IgD-negative memory B cell (primary cell): Measurements from ENCODE around the gene AAR2. TPM values are rescaled to one million over a fixed set of nuclear protein-coding genes. Genes with fewer than 3 reads are reported as not detected.

Experiments
- H3K27ac Mint-ChIP-seq, 3 donors: one replicate each; pipeline ENCODE4 v1.8.0; 2020 to 2022; ENCODE audit warnings: mild to moderate bottlenecking in 3 of 3, mixed read lengths in 3 of 3, moderate library complexity in 1 of 3
- H3K27me3 Mint-ChIP-seq: one replicate; pipeline ENCODE4 v1.8.0; 2021; ENCODE audit warnings: mixed read lengths
- H3K36me3 Mint-ChIP-seq: one replicate; pipeline ENCODE4 v1.8.0; 2020; ENCODE audit warnings: mild to moderate bottlenecking, mixed read lengths
- H3K4me1 Mint-ChIP-seq, 3 donors: one replicate each; pipeline ENCODE4 v1.8.0; 2020 to 2022; ENCODE audit warnings: mixed read lengths in 3 of 3, mild to moderate bottlenecking in 1 of 3
- H3K4me3 Mint-ChIP-seq, 4 donors: one replicate each; pipeline ENCODE4 v1.8.0; 2020 to 2022; ENCODE audit warnings: mild to moderate bottlenecking in 4 of 4, mixed read lengths in 4 of 4, moderate library complexity in 3 of 4
- H3K9me3 Mint-ChIP-seq, 3 donors: one replicate each; pipeline ENCODE4 v1.8.0; 2020 to 2021; ENCODE audit warnings: mixed read lengths in 3 of 3, mild to moderate bottlenecking in 1 of 3
- polyA plus RNA-seq: library from polyadenylated mRNA; unstranded; fragments of 300-500 nt; fragmentation: Illumina TruSeq; gene quantifications from one replicate; pipeline ENCODE4 v1.2.3, GENCODE V29; 2021

The AAR2 gene
- polyA plus RNA-seq, 1 donor from 2014 or later: 30.8 TPM

GRCh38 chr20:36261389-36262105 is 25.3 kb downstream of the AAR2 start:
- Mint-ChIP-seq H3K27ac (no peak overlapping the region), H3K9me3 (no peaks in the 10 kb centered on the region), H3K36me3 (no peaks in the 10 kb centered on the region), H3K4me1 (no peaks in the 10 kb centered on the region), H3K4me3 (no peak overlapping the region), H3K27me3 (no peaks in the 10 kb centered on the region)

GRCh38 chr20:36262440-36262839 is 26.2 kb downstream of the AAR2 start:
- Mint-ChIP-seq H3K36me3 (no peaks in the 10 kb centered on the region), H3K4me3 (no peak overlapping the region), H3K27ac (no peak overlapping the region), H3K9me3 (no peaks in the 10 kb centered on the region), H3K4me1 (no peaks in the 10 kb centered on the region), H3K27me3 (no peaks in the 10 kb centered on the region)

- H3K9me3 Mint-ChIP-seq: no peaks in the 10 kb centered on the region
- H3K4me3 Mint-ChIP-seq: no peak overlapping the region
- no peak overlapping the region for H3K27ac Mint-ChIP-seq
- H3K27me3 Mint-ChIP-seq: no peaks in the 10 kb centered on the region
- no peaks in the 10 kb centered on the region for H3K4me1 Mint-ChIP-seq
- H3K36me3 Mint-ChIP-seq: no peaks in the 10 kb centered on the region
Measured at GRCh38 chr20:36264426-36265246, 28.4 kb downstream of the AAR2 start.

- H3K27ac Mint-ChIP-seq: no peak overlapping the region
- no peaks in the 10 kb centered on the region for H3K4me1 Mint-ChIP-seq
- no peak overlapping the region for H3K4me3 Mint-ChIP-seq
- H3K9me3 Mint-ChIP-seq: no peaks in the 10 kb centered on the region
- no peaks in the 10 kb centered on the region for H3K27me3 Mint-ChIP-seq
- H3K36me3 Mint-ChIP-seq: no peaks in the 10 kb centered on the region
Measured at GRCh38 chr20:36266189-36266588, 29.9 kb downstream of the AAR2 start.

GRCh38 chr20:36267605-36268381 is 31.5 kb downstream of the AAR2 start:
- Mint-ChIP-seq H3K27ac (no peak overlapping the region), H3K27me3 (no peaks in the 10 kb centered on the region), H3K36me3 (no peaks in the 10 kb centered on the region), H3K4me1 (no peaks in the 10 kb centered on the region), H3K4me3 (no peak overlapping the region), H3K9me3 (no peaks in the 10 kb centered on the region)

GRCh38 chr20:36268440-36269342 is 32.4 kb downstream of the AAR2 start:
- Mint-ChIP-seq H3K27me3 (peaks cover 2% of the 10 kb centered on the region), H3K36me3 (no peaks in the 10 kb centered on the region), H3K27ac (no peak overlapping the region), H3K4me1 (no peaks in the 10 kb centered on the region), H3K9me3 (no peaks in the 10 kb centered on the region), H3K4me3 (no peak overlapping the region)

- H3K4me1 Mint-ChIP-seq: no peaks in the 10 kb centered on the region
- H3K9me3 Mint-ChIP-seq: no peaks in the 10 kb centered on the region
- H3K4me3 Mint-ChIP-seq: no peak overlapping the region
- H3K36me3 Mint-ChIP-seq: no peaks in the 10 kb centered on the region
- peaks cover 2% of the 10 kb centered on the region for H3K27me3 Mint-ChIP-seq
- H3K27ac Mint-ChIP-seq: no peak overlapping the region
Measured at GRCh38 chr20:36269507-36269906, 33.2 kb downstream of the AAR2 start.

- Mint-ChIP-seq H3K27me3 (peaks cover 9% of the 10 kb centered on the region), H3K36me3 (no peaks in the 10 kb centered on the region), H3K27ac (no peak overlapping the region), H3K4me3 (no peak overlapping the region), H3K9me3 (no peaks in the 10 kb centered on the region), H3K4me1 (no peaks in the 10 kb centered on the region)
Measured at GRCh38 chr20:36270744-36271638, 34.7 kb downstream of the AAR2 start.

- H3K4me3 Mint-ChIP-seq: no peak overlapping the region
Measured at GRCh38 chr20:36271639-36272546, 35.6 kb downstream of the AAR2 start.

GRCh38 chr20:36272547-36273220 is 36.4 kb downstream of the AAR2 start:
- peaks cover 9% of the 10 kb centered on the region for H3K27me3 Mint-ChIP-seq
- H3K36me3 Mint-ChIP-seq: no peaks in the 10 kb centered on the region
- no peaks in the 10 kb centered on the region for H3K9me3 Mint-ChIP-seq
- no peaks in the 10 kb centered on the region for H3K4me1 Mint-ChIP-seq
- H3K27ac Mint-ChIP-seq: no peak overlapping the region
- H3K4me3 Mint-ChIP-seq: no peak overlapping the region

More at GRCh38 chr20:36271639-36272546, 35.6 kb downstream of the AAR2 start:
- no peaks in the 10 kb centered on the region for H3K4me1 Mint-ChIP-seq
- H3K27me3 Mint-ChIP-seq: peaks cover 9% of the 10 kb centered on the region
- no peaks in the 10 kb centered on the region for H3K9me3 Mint-ChIP-seq
- no peaks in the 10 kb centered on the region for H3K36me3 Mint-ChIP-seq
- H3K27ac Mint-ChIP-seq: peak overlapping the region in 1 of 3 donors; percentile 57

GRCh38 chr20:36273414-36274180 is 37.3 kb downstream of the AAR2 start:
- Mint-ChIP-seq H3K4me3 (peak overlapping the region in 1 of 4 donors; percentile 61), H3K9me3 (no peaks in the 10 kb centered on the region), H3K27me3 (peaks cover 9% of the 10 kb centered on the region), H3K27ac (no peak overlapping the region), H3K36me3 (no peaks in the 10 kb centered on the region), H3K4me1 (no peaks in the 10 kb centered on the region)
